ENCODE measurements around the gene ST14.

The ST14 gene

GRCh38 chr11:130151196-130151595 is 8.4 kb upstream of the ST14 start:
- Histone ChIP-seq H3K36me3 (ENCODE audit: control insufficient read depth in 1 of 2, insufficient read depth in 2 of 2, low read depth in 1 of 2, low read length in 2 of 2) (peaks cover 18 to 28% of the 10 kb centered on the region in 2 experiments), H3K9me3 (ENCODE audit: control insufficient read depth, low read length) (no peaks in the 10 kb centered on the region), H3K27me3 (ENCODE audit: control insufficient read depth in 1 of 2, insufficient read depth in 1 of 2, low read length in 2 of 2) (no peaks in the 10 kb centered on the region), H2BK120ac (ENCODE audit: low read depth, low read length) (no peak overlapping the region), H4K91ac (ENCODE audit: low read length) (no peak overlapping the region), H2AFZ (ENCODE audit: low read depth, low read length) (no peak overlapping the region), H3K23ac (ENCODE audit: low read length in 2 of 2) (no peak overlapping the region), H3K9ac (ENCODE audit: low read length) (no peak overlapping the region), H3K4me2 (ENCODE audit: low read length, poor library complexity, severe bottlenecking) (no peak overlapping the region), H3K4me3 (ENCODE audit: insufficient read depth in 1 of 2, low read depth in 1 of 2, low read length in 2 of 2) (no peak overlapping the region), H2BK5ac (ENCODE audit: low read depth, low read length, poor library complexity, severe bottlenecking) (no peak overlapping the region), H3K14ac (ENCODE audit: low read length in 2 of 2) (no peak overlapping the region), H3K4ac (ENCODE audit: low read depth in 1 of 2, low read length in 2 of 2) (no peak overlapping the region), H3K27ac (ENCODE audit: low read length, poor library complexity, severe bottlenecking) (no peak overlapping the region), H4K8ac (ENCODE audit: low read length) (no peak overlapping the region), H2BK15ac (ENCODE audit: low read depth, poor library complexity, severe bottlenecking) (no peak overlapping the region), H3K18ac (ENCODE audit: low read depth in 1 of 2, low read length in 2 of 2) (no peak overlapping the region), H2AK5ac (ENCODE audit: low read length, severe bottlenecking) (no peak overlapping the region), H2BK12ac (ENCODE audit: low read length in 2 of 2) (no peak overlapping the region), H3K4me1 (ENCODE audit: control insufficient read depth, insufficient read depth, low read depth, low read length) (peaks cover 3% of the 10 kb centered on the region), H3K79me1 (replicated peaks; ENCODE audit: low read length, poor library complexity, severe bottlenecking) (no peaks in the 10 kb centered on the region)
- no peak for DNase-seq
- 100% methylated on average over 1 of the region's 1 CpG for WGBS

- 80% methylated on average over 11 of the region's 11 CpGs for WGBS
- Histone ChIP-seq H2BK12ac (ENCODE audit: low read length in 2 of 2) (no peak overlapping the region), H3K4me1 (ENCODE audit: control insufficient read depth, insufficient read depth, low read depth, low read length) (peaks cover 19% of the 10 kb centered on the region), H3K4me2 (ENCODE audit: low read length, poor library complexity, severe bottlenecking) (no peak overlapping the region), H3K9me3 (ENCODE audit: control insufficient read depth, low read length) (no peaks in the 10 kb centered on the region), H4K91ac (ENCODE audit: low read length) (no peak overlapping the region), H3K79me1 (replicated peaks; ENCODE audit: low read length, poor library complexity, severe bottlenecking) (no peaks in the 10 kb centered on the region), H2BK5ac (ENCODE audit: low read depth, low read length, poor library complexity, severe bottlenecking) (no peak overlapping the region), H3K18ac (ENCODE audit: low read depth in 1 of 2, low read length in 2 of 2) (no peak overlapping the region), H3K14ac (ENCODE audit: low read length in 2 of 2) (no peak overlapping the region), H3K23ac (ENCODE audit: low read length in 2 of 2) (no peak overlapping the region), H3K4me3 (ENCODE audit: insufficient read depth in 1 of 2, low read depth in 1 of 2, low read length in 2 of 2) (no peak overlapping the region), H3K27ac (ENCODE audit: low read length, poor library complexity, severe bottlenecking) (no peak overlapping the region), H2AK5ac (ENCODE audit: low read length, severe bottlenecking) (no peak overlapping the region), H3K4ac (ENCODE audit: low read depth in 1 of 2, low read length in 2 of 2) (no peak overlapping the region), H2BK120ac (ENCODE audit: low read depth, low read length) (no peak overlapping the region), H3K27me3 (ENCODE audit: control insufficient read depth in 1 of 2, insufficient read depth in 1 of 2, low read length in 2 of 2) (peaks cover 26 to 31% of the 10 kb centered on the region in 2 experiments), H2BK15ac (ENCODE audit: low read depth, poor library complexity, severe bottlenecking) (no peak overlapping the region), H3K9ac (ENCODE audit: low read length) (no peak overlapping the region), H4K8ac (ENCODE audit: low read length) (no peak overlapping the region), H3K36me3 (ENCODE audit: control insufficient read depth in 1 of 2, insufficient read depth in 2 of 2, low read depth in 1 of 2, low read length in 2 of 2) (no peaks in the 10 kb centered on the region), H2AFZ (ENCODE audit: low read depth, low read length) (no peak overlapping the region)
- no peak for DNase-seq
Observed at GRCh38 chr11:130156108-130157022, 3.2 kb upstream of the ST14 start.

GRCh38 chr11:130157101-130157500 is 2.5 kb upstream of the ST14 start:
- no peak overlapping the region for H3K4me2 ChIP-seq (ENCODE audit: low read length, poor library complexity, severe bottlenecking)
- H3K23ac ChIP-seq (ENCODE audit: low read length in 2 of 2): no peak overlapping the region
- H3K27me3 ChIP-seq (ENCODE audit: control insufficient read depth in 1 of 2, insufficient read depth in 1 of 2, low read length in 2 of 2): peaks cover 33 to 38% of the 10 kb centered on the region in 2 experiments
- H3K14ac ChIP-seq (ENCODE audit: low read length in 2 of 2): no peak overlapping the region
- no peaks in the 10 kb centered on the region for H3K79me1 ChIP-seq (replicated peaks; ENCODE audit: low read length, poor library complexity, severe bottlenecking)
- H3K9me3 ChIP-seq (ENCODE audit: control insufficient read depth, low read length): no peaks in the 10 kb centered on the region
- H3K9ac ChIP-seq (ENCODE audit: low read length): no peak overlapping the region
- H2BK120ac ChIP-seq (ENCODE audit: low read depth, low read length): no peak overlapping the region
- no peak overlapping the region for H2AK5ac ChIP-seq (ENCODE audit: low read length, severe bottlenecking)
- H2AFZ ChIP-seq (ENCODE audit: low read depth, low read length): no peak overlapping the region
- peaks cover 19% of the 10 kb centered on the region for H3K4me1 ChIP-seq (ENCODE audit: control insufficient read depth, insufficient read depth, low read depth, low read length)
- no peaks in the 10 kb centered on the region for H3K36me3 ChIP-seq (ENCODE audit: control insufficient read depth in 1 of 2, insufficient read depth in 2 of 2, low read depth in 1 of 2, low read length in 2 of 2)
- no peak overlapping the region for H2BK12ac ChIP-seq (ENCODE audit: low read length in 2 of 2)
- no peak overlapping the region for H3K4ac ChIP-seq (ENCODE audit: low read depth in 1 of 2, low read length in 2 of 2)
- no peak overlapping the region for H3K27ac ChIP-seq (ENCODE audit: low read length, poor library complexity, severe bottlenecking)
- H3K4me3 ChIP-seq (ENCODE audit: insufficient read depth in 1 of 2, low read depth in 1 of 2, low read length in 2 of 2): no peak overlapping the region
- no peak overlapping the region for H4K8ac ChIP-seq (ENCODE audit: low read length)
- no peak overlapping the region for H4K91ac ChIP-seq (ENCODE audit: low read length)
- WGBS: 92% methylated on average over 7 of the region's 8 CpGs
- no peak for DNase-seq
- no peak overlapping the region for H2BK15ac ChIP-seq (ENCODE audit: low read depth, poor library complexity, severe bottlenecking)
- H3K18ac ChIP-seq (ENCODE audit: low read depth in 1 of 2, low read length in 2 of 2): no peak overlapping the region
- H2BK5ac ChIP-seq (ENCODE audit: low read depth, low read length, poor library complexity, severe bottlenecking): no peak overlapping the region

GRCh38 chr11:130157840-130158239 is 1.7 kb upstream of the ST14 start:
- Histone ChIP-seq H3K79me1 (replicated peaks; ENCODE audit: low read length, poor library complexity, severe bottlenecking) (no peaks in the 10 kb centered on the region), H3K4me2 (ENCODE audit: low read length, poor library complexity, severe bottlenecking) (no peak overlapping the region), H2BK120ac (ENCODE audit: low read depth, low read length) (no peak overlapping the region), H2AK5ac (ENCODE audit: low read length, severe bottlenecking) (no peak overlapping the region), H3K14ac (ENCODE audit: low read length in 2 of 2) (no peak overlapping the region), H3K4me3 (ENCODE audit: insufficient read depth in 1 of 2, low read depth in 1 of 2, low read length in 2 of 2) (no peak overlapping the region), H3K27me3 (ENCODE audit: control insufficient read depth in 1 of 2, insufficient read depth in 1 of 2, low read length in 2 of 2) (peaks cover 39 to 43% of the 10 kb centered on the region in 2 experiments), H3K18ac (ENCODE audit: low read depth in 1 of 2, low read length in 2 of 2) (no peak overlapping the region), H3K27ac (ENCODE audit: low read length, poor library complexity, severe bottlenecking) (no peak overlapping the region), H2BK12ac (ENCODE audit: low read length in 2 of 2) (no peak overlapping the region), H3K9ac (ENCODE audit: low read length) (no peak overlapping the region), H3K23ac (ENCODE audit: low read length in 2 of 2) (no peak overlapping the region), H3K4me1 (ENCODE audit: control insufficient read depth, insufficient read depth, low read depth, low read length) (peaks cover 22% of the 10 kb centered on the region), H4K8ac (ENCODE audit: low read length) (no peak overlapping the region), H2BK15ac (ENCODE audit: low read depth, poor library complexity, severe bottlenecking) (no peak overlapping the region), H3K36me3 (ENCODE audit: control insufficient read depth in 1 of 2, insufficient read depth in 2 of 2, low read depth in 1 of 2, low read length in 2 of 2) (no peaks in the 10 kb centered on the region), H2AFZ (ENCODE audit: low read depth, low read length) (no peak overlapping the region), H2BK5ac (ENCODE audit: low read depth, low read length, poor library complexity, severe bottlenecking) (no peak overlapping the region), H4K91ac (ENCODE audit: low read length) (no peak overlapping the region), H3K4ac (ENCODE audit: low read depth in 1 of 2, low read length in 2 of 2) (no peak overlapping the region), H3K9me3 (ENCODE audit: control insufficient read depth, low read length) (no peaks in the 10 kb centered on the region)
- WGBS: 79% methylated on average over 3 of the region's 3 CpGs
- DNase-seq: no peak

Data from mesenchymal stem cell (in vitro differentiated cells and primary cell).